ENCODE data around the gene MICAL3. TPM values are rescaled to one million over a fixed set of nuclear protein-coding genes. Genes with fewer than 3 reads are reported as not detected.

The MICAL3 gene
- total and polyA plus RNA-seq, 9 of the 15 experiments (the other 6 are each of a cell fraction or from before 2014, with no cell fraction given): 0.53 to 32.1 (median 12.3) TPM

DNA sequence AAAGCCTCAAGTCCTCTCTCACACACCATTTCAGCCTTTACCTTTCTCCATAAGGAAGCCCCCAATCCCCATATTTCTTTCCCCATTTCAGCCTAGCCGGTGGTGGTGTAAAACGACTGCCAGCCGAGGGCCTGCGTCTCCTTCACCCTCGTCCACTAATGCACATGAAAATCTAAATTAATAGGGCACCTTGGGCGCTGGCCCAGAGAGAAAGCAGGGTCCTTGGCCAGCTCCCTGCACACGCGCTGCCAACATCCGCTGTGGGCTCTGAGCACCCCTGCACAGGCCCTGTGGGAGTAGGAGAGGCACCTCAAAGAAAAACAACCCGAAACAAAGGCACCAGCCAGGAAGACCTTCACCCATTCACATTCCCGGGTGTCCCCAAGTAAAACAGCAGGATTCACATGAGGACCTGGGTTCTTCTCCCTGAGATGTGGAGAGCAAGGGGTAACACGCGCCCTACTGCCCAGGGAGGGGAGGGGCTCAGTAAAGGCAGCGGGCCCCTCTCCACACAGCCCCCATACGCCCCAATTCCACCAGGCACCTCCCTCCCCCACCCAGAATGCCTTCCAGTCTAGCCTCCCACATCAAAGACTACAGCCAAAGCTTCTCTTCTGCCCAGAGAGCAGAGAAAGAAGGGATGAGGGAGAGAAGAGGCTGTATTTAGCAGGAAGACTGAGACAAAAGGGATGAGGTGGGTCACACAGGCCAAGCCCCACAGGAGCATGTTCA is 79.0 kb downstream of the MICAL3 start:
- H3K27ac ChIP-seq (ENCODE audit: extremely low read depth, low read depth, low read length): no peak overlapping the region
- DNase-seq (ENCODE audit: extremely low read depth in 1 of 4, low spot score in 3 of 4) (no peak), ATAC-seq (no peak), FAIRE-seq (no peak)
- no peaks in the 10 kb centered on the region for H3K9me1 ChIP-seq (ENCODE audit: control insufficient read depth, insufficient read depth, low read length)
- H4K20me1 ChIP-seq (replicated peaks; ENCODE audit: control insufficient read depth, insufficient read depth, low read length): peaks cover 64% of the 10 kb centered on the region
- H2AFZ ChIP-seq (ENCODE audit: low read depth, low read length): no peak overlapping the region
- WGBS (ENCODE audit: insufficient coverage, low coverage, missing lambda C conversion rate): 79% methylated on average over 15 of the region's 15 CpGs
- no peaks in the 10 kb centered on the region for H3K36me3 ChIP-seq (ENCODE audit: control insufficient read depth, insufficient read depth, low read length)
- no peak overlapping the region for H3K4me3 ChIP-seq
- H3K9ac ChIP-seq (ENCODE audit: insufficient read depth in 1 of 2, low read depth in 2 of 2, low read length in 2 of 2): no peak overlapping the region
- intact Hi-C loops (cut with micrococcal nuclease): no loop called here
- in situ Hi-C loops (cut with MboI): no loop called here
- peaks cover 0 to 10% of the 10 kb centered on the region in 2 experiments; a peak in 4 of 5 replicates for H3K4me1 ChIP-seq (replicated peaks in 1 of 2; ENCODE audit: control insufficient read depth in 2 of 2, insufficient read depth in 2 of 2, low read length in 2 of 2)
- ChIA-PET POLR2A (interaction anchor here (1.1 to 1.5 kb wide), 2 partner anchors 12 to 18 kb away, joined by 5 to 6 read pairs; no protein-coding TSS in a partner anchor), CTCF (ENCODE audit: low intra/inter-chr PET ratio) (no interaction called here)
- H3K79me2 ChIP-seq (ENCODE audit: control insufficient read depth, insufficient read depth, low read length): peaks cover 24% of the 10 kb centered on the region; the same call in 2 of the 3 replicates
- no peaks in the 10 kb centered on the region for H3K27me3 ChIP-seq (ENCODE audit: control insufficient read depth in 2 of 2, insufficient read depth in 2 of 2, low read length in 2 of 2)
- H3K9me3 ChIP-seq (replicated peaks; ENCODE audit: control insufficient read depth, insufficient read depth, low read depth, low read length): no peaks in the 10 kb centered on the region
- H3K4me2 ChIP-seq (ENCODE audit: insufficient read depth, low read length): no peak overlapping the region
- no TSS peak for BruUV-seq (replicated peaks)
- TF ChIP-seq HNRNPLL (IDR thresholded peaks at IDR 0.05; ENCODE audit: low read depth, low read length, poor library complexity, severe bottlenecking): no peak
- TF ChIP-seq, protein P1, sequence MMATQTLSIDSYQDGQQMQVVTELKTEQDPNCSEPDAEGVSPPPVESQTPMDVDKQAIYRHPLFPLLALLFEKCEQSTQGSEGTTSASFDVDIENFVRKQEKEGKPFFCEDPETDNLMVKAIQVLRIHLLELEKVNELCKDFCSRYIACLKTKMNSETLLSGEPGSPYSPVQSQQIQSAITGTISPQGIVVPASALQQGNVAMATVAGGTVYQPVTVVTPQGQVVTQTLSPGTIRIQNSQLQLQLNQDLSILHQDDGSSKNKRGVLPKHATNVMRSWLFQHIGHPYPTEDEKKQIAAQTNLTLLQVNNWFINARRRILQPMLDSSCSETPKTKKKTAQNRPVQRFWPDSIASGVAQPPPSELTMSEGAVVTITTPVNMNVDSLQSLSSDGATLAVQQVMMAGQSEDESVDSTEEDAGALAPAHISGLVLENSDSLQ (IDR thresholded peaks at IDR 0.05): no peak
- TF ChIP-seq NRF1 (conservative IDR thresholded peaks at IDR 0.05 in 1 of 2, IDR thresholded peaks at IDR 0.05 in 1 of 2): no peak
- TF ChIP-seq, protein P2, sequence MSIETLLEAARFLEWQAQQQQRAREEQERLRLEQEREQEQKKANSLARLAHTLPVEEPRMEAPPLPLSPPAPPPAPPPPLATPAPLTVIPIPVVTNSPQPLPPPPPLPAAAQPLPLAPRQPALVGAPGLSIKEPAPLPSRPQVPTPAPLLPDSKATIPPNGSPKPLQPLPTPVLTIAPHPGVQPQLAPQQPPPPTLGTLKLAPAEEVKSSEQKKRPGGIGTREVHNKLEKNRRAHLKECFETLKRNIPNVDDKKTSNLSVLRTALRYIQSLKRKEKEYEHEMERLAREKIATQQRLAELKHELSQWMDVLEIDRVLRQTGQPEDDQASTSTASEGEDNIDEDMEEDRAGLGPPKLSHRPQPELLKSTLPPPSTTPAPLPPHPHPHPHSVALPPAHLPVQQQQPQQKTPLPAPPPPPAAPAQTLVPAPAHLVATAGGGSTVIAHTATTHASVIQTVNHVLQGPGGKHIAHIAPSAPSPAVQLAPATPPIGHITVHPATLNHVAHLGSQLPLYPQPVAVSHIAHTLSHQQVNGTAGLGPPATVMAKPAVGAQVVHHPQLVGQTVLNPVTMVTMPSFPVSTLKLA (conservative IDR thresholded peaks at IDR 0.05): no peak
- TF ChIP-seq, protein P3, sequence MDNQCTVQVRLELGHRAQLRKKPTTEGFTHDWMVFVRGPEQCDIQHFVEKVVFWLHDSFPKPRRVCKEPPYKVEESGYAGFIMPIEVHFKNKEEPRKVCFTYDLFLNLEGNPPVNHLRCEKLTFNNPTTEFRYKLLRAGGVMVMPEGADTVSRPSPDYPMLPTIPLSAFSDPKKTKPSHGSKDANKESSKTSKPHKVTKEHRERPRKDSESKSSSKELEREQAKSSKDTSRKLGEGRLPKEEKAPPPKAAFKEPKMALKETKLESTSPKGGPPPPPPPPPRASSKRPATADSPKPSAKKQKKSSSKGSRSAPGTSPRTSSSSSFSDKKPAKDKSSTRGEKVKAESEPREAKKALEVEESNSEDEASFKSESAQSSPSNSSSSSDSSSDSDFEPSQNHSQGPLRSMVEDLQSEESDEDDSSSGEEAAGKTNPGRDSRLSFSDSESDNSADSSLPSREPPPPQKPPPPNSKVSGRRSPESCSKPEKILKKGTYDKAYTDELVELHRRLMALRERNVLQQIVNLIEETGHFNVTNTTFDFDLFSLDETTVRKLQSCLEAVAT (IDR thresholded peaks at IDR 0.05): no peak
- no peak for TF ChIP-seq SRSF3 (IDR thresholded peaks at IDR 0.05; ENCODE audit: insufficient read depth, low read length)
- TF ChIP-seq, protein P4, sequence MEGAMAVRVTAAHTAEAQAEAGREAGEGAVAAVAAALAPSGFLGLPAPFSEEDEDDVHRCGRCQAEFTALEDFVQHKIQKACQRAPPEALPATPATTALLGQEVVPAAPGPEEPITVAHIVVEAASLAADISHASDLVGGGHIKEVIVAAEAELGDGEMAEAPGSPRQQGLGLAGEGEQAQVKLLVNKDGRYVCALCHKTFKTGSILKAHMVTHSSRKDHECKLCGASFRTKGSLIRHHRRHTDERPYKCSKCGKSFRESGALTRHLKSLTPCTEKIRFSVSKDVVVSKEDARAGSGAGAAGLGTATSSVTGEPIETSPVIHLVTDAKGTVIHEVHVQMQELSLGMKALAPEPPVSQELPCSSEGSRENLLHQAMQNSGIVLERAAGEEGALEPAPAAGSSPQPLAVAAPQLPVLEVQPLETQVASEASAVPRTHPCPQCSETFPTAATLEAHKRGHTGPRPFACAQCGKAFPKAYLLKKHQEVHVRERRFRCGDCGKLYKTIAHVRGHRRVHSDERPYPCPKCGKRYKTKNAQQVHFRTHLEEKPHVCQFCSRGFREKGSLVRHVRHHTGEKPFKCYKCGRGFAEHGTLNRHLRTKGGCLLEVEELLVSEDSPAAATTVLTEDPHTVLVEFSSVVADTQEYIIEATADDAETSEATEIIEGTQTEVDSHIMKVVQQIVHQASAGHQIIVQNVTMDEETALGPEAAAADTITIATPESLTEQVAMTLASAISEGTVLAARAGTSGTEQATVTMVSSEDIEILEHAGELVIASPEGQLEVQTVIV (CRISPR knock-in tag; IDR thresholded peaks at IDR 0.05; ENCODE audit: borderline replicate concordance): no peak
- TF ChIP-seq THAP7 (CRISPR knock-in tag; IDR thresholded peaks at IDR 0.05): no peak
- TF ChIP-seq, protein P5, sequence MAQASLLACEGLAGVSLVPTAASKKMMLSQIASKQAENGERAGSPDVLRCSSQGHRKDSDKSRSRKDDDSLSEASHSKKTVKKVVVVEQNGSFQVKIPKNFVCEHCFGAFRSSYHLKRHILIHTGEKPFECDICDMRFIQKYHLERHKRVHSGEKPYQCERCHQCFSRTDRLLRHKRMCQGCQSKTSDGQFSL (CRISPR knock-in tag; IDR thresholded peaks at IDR 0.05): no peak
- TF ChIP-seq, protein P5 (tag; IDR thresholded peaks at IDR 0.05): no peak
- no peak for TF ChIP-seq KHSRP (IDR thresholded peaks at IDR 0.05)
- no peak for TF ChIP-seq DDX20 (tag; IDR thresholded peaks at IDR 0.05; ENCODE audit: low read depth)

Measured in K562 (cell line).